Endothelial cell of umbilical vein (primary cell): ENCODE measurements around the gene SCYGR4. TPM values are rescaled to one million over a fixed set of nuclear protein-coding genes. Genes with fewer than 3 reads are reported as not detected.

ENCODE experiments used
- BruUV-seq: library from RNA; stranded (reverse); fragments of 400-500 nt; replicated peaks from 2 replicates; lab custom pipeline; 2021; lab: Mats Ljungman, UMichigan
- CTCF ChIA-PET: fragments of 300-600, 350-600 bp; sonication (Branson Sonifier 250); formaldehyde crosslinking; loops from one replicate; lab custom pipeline; 2021; ENCODE audit warnings: antibody characterized with exemption, inconsistent platforms; lab: Charles Lee
- POLR2A ChIA-PET: fragments of 300-600, 350-600 bp; sonication (Branson Sonifier 250); formaldehyde crosslinking; loops from one replicate; lab custom pipeline; 2021; ENCODE audit warnings: antibody characterized with exemption, inconsistent platforms; lab: Charles Lee
- DNase-seq: peaks from one replicate; pipeline ENCODE4 v3.0.0-alpha.2; 2011; ENCODE audit warnings: low read depth, low spot score
- FAIRE-seq: peaks from 2 replicates; lab custom pipeline; 2011; peaks lifted over from hg19 to GRCh38; lab: Jason Lieb, UNC
- H2AFZ ChIP-seq: 2 replicates; pipeline ENCODE4 v1.6.0; 2012; ENCODE audit warnings: low read depth, low read length, control low read depth, inconsistent platforms
- H3K27ac ChIP-seq: 2 replicates; pipeline ENCODE4 v1.5.1; 2011; ENCODE audit warnings: low read depth, mild to moderate bottlenecking, control low read depth, low read length, moderate library complexity; ENCODE audit not compliant: insufficient read depth
- H3K27me3 ChIP-seq, 2 experiments: 2 replicates each; pipeline versions ENCODE4 v1.6.0 to v1.6.1; 2011; ENCODE audit warnings: low read length in 2 of 2, mixed read lengths in 1 of 2; ENCODE audit not compliant: control insufficient read depth in 2 of 2, insufficient read depth in 2 of 2
- H3K36me3 ChIP-seq, 2 experiments: 2 replicates in 1 of 2; 3 replicates in 1 of 2; pipeline ENCODE4 v1.5.1; 2011; ENCODE audit warnings: low read length in 2 of 2, mild to moderate bottlenecking in 1 of 2, moderate library complexity in 1 of 2; ENCODE audit not compliant: control insufficient read depth in 2 of 2, insufficient read depth in 2 of 2; ENCODE audit errors: extremely low read depth in 1 of 2
- H3K4me1 ChIP-seq: 3 replicates; pipeline ENCODE4 v1.5.1; 2011; ENCODE audit warnings: mild to moderate bottlenecking, low read length; ENCODE audit not compliant: control insufficient read depth, insufficient read depth; ENCODE audit errors: extremely low read depth
- H3K4me2 ChIP-seq: 2 replicates; pipeline ENCODE4 v1.6.1; 2011; ENCODE audit warnings: low read length, control low read depth, mixed read lengths; ENCODE audit not compliant: insufficient read depth
- H3K4me3 ChIP-seq, 3 experiments: fragments of 200-600 bp in 1 of 3; sonication (generic), shearing (Covaris generic) in 1 of 3; replicated peaks in 1 of 3; 2 replicates each; pipeline ENCODE4 v1.5.1; 2011 to 2016; ENCODE audit warnings: control low read depth in 3 of 3, low read length in 3 of 3, mild to moderate bottlenecking in 2 of 3, inconsistent platforms in 1 of 3, low read depth in 1 of 3, moderate library complexity in 1 of 3; ENCODE audit not compliant: insufficient read depth in 1 of 3
- H3K79me2 ChIP-seq: 2 replicates; pipeline ENCODE4 v1.6.0; 2012; ENCODE audit warnings: low read length, inconsistent platforms; ENCODE audit not compliant: control insufficient read depth, insufficient read depth
- H3K9ac ChIP-seq: replicated peaks from 2 replicates; pipeline ENCODE3; 2011; ENCODE audit warnings: low read length, control low read depth; ENCODE audit not compliant: insufficient read depth; ENCODE audit errors: extremely low read depth
- H3K9me1 ChIP-seq: replicated peaks from 3 replicates; pipeline ENCODE4 v1.6.0; 2011; ENCODE audit warnings: mild to moderate bottlenecking, low read length; ENCODE audit not compliant: control insufficient read depth, insufficient read depth; ENCODE audit errors: extremely low read depth
- H3K9me3 ChIP-seq: replicated peaks from 2 replicates; pipeline ENCODE4 v1.5.1; 2012; ENCODE audit warnings: low read length, inconsistent platforms; ENCODE audit not compliant: control insufficient read depth, insufficient read depth
- H4K20me1 ChIP-seq: replicated peaks from 2 replicates; pipeline ENCODE3; 2011; ENCODE audit warnings: mild to moderate bottlenecking, low read length; ENCODE audit not compliant: control insufficient read depth, insufficient read depth; ENCODE audit errors: extremely low read depth
- EZH2 ChIP-seq: IDR thresholded peaks from 2 replicates; pipeline ENCODE4 v1.6.1; 2012; ENCODE audit warnings: borderline replicate concordance, low read depth, mild to moderate bottlenecking, moderate library complexity, low read length, inconsistent platforms; ENCODE audit not compliant: severe bottlenecking
- FOS ChIP-seq: IDR thresholded peaks from 2 replicates; pipeline ENCODE4 v1.6.1; 2011; ENCODE audit warnings: mild to moderate bottlenecking, low read length, moderate library complexity, borderline replicate concordance; ENCODE audit not compliant: insufficient read depth
- GATA2 ChIP-seq: IDR thresholded peaks from 2 replicates; pipeline ENCODE4 v1.7.0; 2011; ENCODE audit warnings: low read depth, mild to moderate bottlenecking, moderate library complexity, mixed read lengths, low read length; ENCODE audit not compliant: insufficient read length, insufficient read depth
- JUN ChIP-seq: IDR thresholded peaks from 2 replicates; pipeline ENCODE4 v1.6.1; 2011; ENCODE audit warnings: borderline replicate concordance, low read depth; ENCODE audit not compliant: insufficient read length, insufficient read depth
- MYC ChIP-seq: IDR thresholded peaks from one replicate; pipeline ENCODE4 v1.6.1; 2011; ENCODE audit warnings: mild to moderate bottlenecking, low read depth, low read length
- POLR2A ChIP-seq: IDR thresholded peaks from 2 replicates; pipeline ENCODE4 v1.6.1; 2012; ENCODE audit warnings: low read depth, mild to moderate bottlenecking, control low read depth, low read length
- POLR2AphosphoS5 ChIP-seq: IDR thresholded peaks from 2 replicates; pipeline ENCODE4 v1.6.1; 2012; ENCODE audit warnings: low read depth, mild to moderate bottlenecking, control low read depth, low read length, moderate library complexity; ENCODE audit not compliant: insufficient read depth
- dilution Hi-C: fragments of 300-500 bp; cut with MboI; formaldehyde crosslinking; loops from one replicate; pipeline ENCODE4 v1.15.0; 2019; ENCODE audit warnings: low sequenced_read_pairs; ENCODE audit not compliant: extremely low pct_ligation_motif_present
- intact Hi-C: fragments of 100-400 bp; cut with micrococcal nuclease; formaldehyde crosslinking; loops from one replicate; pipeline ENCODE4 v1.10.0; 2022
- polyA plus RNA-seq, 4 experiments: library from polyadenylated mRNA; depleted of rRNA in 3 of 4; stranded (reverse) in 3 of 4; unstranded in 1 of 4; fragments of >200 nt; gene quantifications; 2 replicates each; pipeline versions ENCODE4 v1.2.1 to v1.2.3, GENCODE V29; 2011 to 2012; ENCODE audit warnings: missing spikeins in 1 of 4
- total RNA-seq: library from RNA; stranded (reverse); gene quantifications from 2 replicates; pipeline ENCODE4 v1.2.3, GENCODE V29; 2021
- TF ChIP-seq, protein P1 (sequence below), 2 donors: IDR thresholded peaks; 1 replicate in 1 of 2; 2 replicates in 1 of 2; pipeline ENCODE4 v1.5.1; 2011; ENCODE audit warnings: low read length in 2 of 2, mild to moderate bottlenecking in 2 of 2, moderate library complexity in 2 of 2, control low read depth in 1 of 2, inconsistent platforms in 1 of 2, low read depth in 1 of 2; ENCODE audit not compliant: insufficient read depth in 1 of 2; ENCODE audit errors: extremely low read depth in 1 of 2
- TF ChIP-seq, protein P2 (sequence below): IDR thresholded peaks from 2 replicates; pipeline ENCODE4 v1.6.1; 2011; ENCODE audit not compliant: insufficient read depth, insufficient read length

Gene SCYGR4
- total and polyA plus RNA-seq, 2 donors (not counting 3 experiments of a cell fraction or from before 2014, with no cell fraction given), result not detected

DNA sequence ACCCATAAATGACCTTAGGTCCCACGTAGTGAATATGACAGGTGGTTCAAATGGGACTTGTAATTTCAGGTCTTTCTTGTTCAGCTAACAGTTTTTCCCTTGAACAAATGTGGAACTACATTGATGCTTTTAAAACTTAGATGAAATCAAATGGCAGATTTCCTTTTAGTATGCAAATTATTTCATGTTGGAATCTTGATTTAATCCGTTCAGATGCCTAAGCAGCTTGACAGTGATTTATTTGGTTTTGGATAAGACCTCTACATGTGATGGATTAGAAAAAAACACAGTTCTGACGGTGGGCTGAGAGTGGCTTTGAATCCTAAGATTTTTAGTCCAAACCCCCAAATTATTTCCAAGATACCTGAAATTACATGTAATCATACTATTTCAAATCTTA is 16.9 kb downstream of the SCYGR4 start:
- Histone ChIP-seq H3K9ac (no peak overlapping the region), H3K9me3 (no peaks in the 10 kb centered on the region), H2AFZ (no peak overlapping the region), H4K20me1 (no peaks in the 10 kb centered on the region), H3K4me1 (no peaks in the 10 kb centered on the region), H3K79me2 (no peaks in the 10 kb centered on the region), H3K27me3 (peaks cover 0 to 2% of the 10 kb centered on the region in 2 experiments), H3K27ac (no peak overlapping the region), H3K4me2 (no peak overlapping the region), H3K9me1 (no peaks in the 10 kb centered on the region), H3K36me3 (no peaks in the 10 kb centered on the region), H3K4me3 (no peak overlapping the region)
- DNase-seq (no peak), FAIRE-seq (no peak)
- TF ChIP-seq EZH2 (no peak), POLR2AphosphoS5 (no peak), JUN (no peak), GATA2 (no peak), POLR2A (no peak), FOS (no peak), MYC (no peak)
- TF ChIP-seq, protein P1, sequence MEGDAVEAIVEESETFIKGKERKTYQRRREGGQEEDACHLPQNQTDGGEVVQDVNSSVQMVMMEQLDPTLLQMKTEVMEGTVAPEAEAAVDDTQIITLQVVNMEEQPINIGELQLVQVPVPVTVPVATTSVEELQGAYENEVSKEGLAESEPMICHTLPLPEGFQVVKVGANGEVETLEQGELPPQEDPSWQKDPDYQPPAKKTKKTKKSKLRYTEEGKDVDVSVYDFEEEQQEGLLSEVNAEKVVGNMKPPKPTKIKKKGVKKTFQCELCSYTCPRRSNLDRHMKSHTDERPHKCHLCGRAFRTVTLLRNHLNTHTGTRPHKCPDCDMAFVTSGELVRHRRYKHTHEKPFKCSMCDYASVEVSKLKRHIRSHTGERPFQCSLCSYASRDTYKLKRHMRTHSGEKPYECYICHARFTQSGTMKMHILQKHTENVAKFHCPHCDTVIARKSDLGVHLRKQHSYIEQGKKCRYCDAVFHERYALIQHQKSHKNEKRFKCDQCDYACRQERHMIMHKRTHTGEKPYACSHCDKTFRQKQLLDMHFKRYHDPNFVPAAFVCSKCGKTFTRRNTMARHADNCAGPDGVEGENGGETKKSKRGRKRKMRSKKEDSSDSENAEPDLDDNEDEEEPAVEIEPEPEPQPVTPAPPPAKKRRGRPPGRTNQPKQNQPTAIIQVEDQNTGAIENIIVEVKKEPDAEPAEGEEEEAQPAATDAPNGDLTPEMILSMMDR (IDR thresholded peaks at IDR 0.05; ENCODE audit: extremely low read depth in 1 of 2, insufficient read depth in 1 of 2, low read depth in 1 of 2, low read length in 2 of 2), result no peak
- TF ChIP-seq, protein P2, sequence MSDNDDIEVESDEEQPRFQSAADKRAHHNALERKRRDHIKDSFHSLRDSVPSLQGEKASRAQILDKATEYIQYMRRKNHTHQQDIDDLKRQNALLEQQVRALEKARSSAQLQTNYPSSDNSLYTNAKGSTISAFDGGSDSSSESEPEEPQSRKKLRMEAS, result no peak
- POLR2A ChIA-PET, result no interaction called here
- dilution Hi-C loops, result no loop called here
- CTCF ChIA-PET, result interaction anchor here (1.5 kb wide), 1 partner anchor 24 kb away, joined by 5 read pairs; no protein-coding TSS in a partner anchor
- no TSS peak for BruUV-seq
- intact Hi-C loops, result no loop called here
